Islet precursor cell (in vitro differentiated cells): ENCODE results near the gene KDM7A.

Source experiments
- DNase-seq: peaks from one replicate; pipeline ENCODE4 v3.0.0-alpha.2; 2018

The KDM7A gene

GRCh38 chr7:140051820-140052219, 125.0 kb downstream of the KDM7A start:
- no peak for DNase-seq

GRCh38 chr7:140050100-140050499, 126.7 kb downstream of the KDM7A start:
- DNase-seq: no peak

GRCh38 chr7:140049339-140050024, 127.3 kb downstream of the KDM7A start:
- no peak for DNase-seq

- DNase-seq: no peak
Observed at GRCh38 chr7:140048989-140049338, 127.8 kb downstream of the KDM7A start.

GRCh38 chr7:140048138-140048537, 128.6 kb downstream of the KDM7A start:
- no peak for DNase-seq

- no peak for DNase-seq
Observed at GRCh38 chr7:140047197-140047596, 129.6 kb downstream of the KDM7A start.

GRCh38 chr7:140045697-140046096, 131.1 kb downstream of the KDM7A start:
- no peak for DNase-seq

- no peak for DNase-seq
Observed at GRCh38 chr7:140044251-140044650, 132.5 kb downstream of the KDM7A start.

- no peak for DNase-seq
Observed at GRCh38 chr7:140042386-140042670, 134.5 kb downstream of the KDM7A start.

- no peak for DNase-seq
Observed at GRCh38 chr7:140041659-140042385, 135.0 kb downstream of the KDM7A start.

- no peak for DNase-seq
Observed at GRCh38 chr7:140039896-140040295, 136.9 kb downstream of the KDM7A start.

- DNase-seq: no peak
Observed at GRCh38 chr7:140039066-140039465, 137.7 kb downstream of the KDM7A start.

GRCh38 chr7:140036224-140036962, 140.4 kb downstream of the KDM7A start:
- no peak for DNase-seq

- no peak for DNase-seq
Observed at GRCh38 chr7:140035400-140036223, 141.2 kb downstream of the KDM7A start.
